Measurements from ENCODE around the gene TSPAN33.
"Not testable (repeated sequence)": the region's sequence is repeated elsewhere in the genome, so short reads cannot be mapped to it uniquely, and the experiment has no call there.

Gene TSPAN33

GRCh38 chr7:129210989-129211312, 66.4 kb downstream of the TSPAN33 start:
- DNase-seq (ENCODE audit: insufficient read length, low spot score), result no peak
- TF ChIP-seq POLR2AphosphoS5 (IDR thresholded peaks at IDR 0.05; ENCODE audit: low read depth, low read length), result no peak
- TF ChIP-seq POU2F2 (IDR thresholded peaks at IDR 0.05; ENCODE audit: low read depth, low read length), result no peak
- TF ChIP-seq SPI1 (IDR thresholded peaks at IDR 0.05; ENCODE audit: low read depth, low read length), result no peak
- FAIRE-seq, result no peak

DNA sequence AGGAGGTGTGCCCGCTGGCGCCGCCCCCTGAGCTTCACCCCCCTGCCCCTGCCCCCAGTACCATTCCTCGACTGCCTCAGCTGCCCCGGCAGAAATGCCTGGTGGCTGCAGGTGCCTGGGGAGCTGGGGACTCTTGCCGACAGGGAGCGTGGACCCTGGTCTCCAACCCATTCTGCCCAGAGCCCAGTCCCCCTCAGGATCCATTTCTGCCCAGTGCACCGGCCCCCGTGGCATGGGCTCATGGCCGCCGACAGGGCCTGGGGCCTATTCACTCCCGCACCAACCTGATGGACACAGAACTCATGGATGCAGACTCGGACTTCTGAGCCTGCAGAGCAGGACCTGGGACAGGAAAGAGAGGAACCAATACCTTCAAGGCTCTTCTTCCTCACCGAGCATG, 67.6 kb downstream of the TSPAN33 start:
- DNase-seq (ENCODE audit: insufficient read length, low spot score), result no peak
- no peak for TF ChIP-seq PAX5 (IDR thresholded peaks at IDR 0.05; ENCODE audit: insufficient read depth, low read length, severe bottlenecking)
- TF ChIP-seq POLR2A (IDR thresholded peaks at IDR 0.05; ENCODE audit: low read depth, low read length), result no peak
- TF ChIP-seq SPI1 (IDR thresholded peaks at IDR 0.05; ENCODE audit: low read depth, low read length), result no peak
- no peak for TF ChIP-seq POLR2AphosphoS5 (IDR thresholded peaks at IDR 0.05; ENCODE audit: low read depth, low read length)
- TF ChIP-seq TAF1 (IDR thresholded peaks at IDR 0.05; ENCODE audit: low read depth, low read length), result no peak
- no peak for TF ChIP-seq POU2F2 (IDR thresholded peaks at IDR 0.05; ENCODE audit: low read depth, low read length)
- FAIRE-seq, result no peak

- no peak for TF ChIP-seq POU2F2 (IDR thresholded peaks at IDR 0.05; ENCODE audit: low read depth, low read length)
- no peak for TF ChIP-seq TAF1 (IDR thresholded peaks at IDR 0.05; ENCODE audit: low read depth, low read length)
- no peak for TF ChIP-seq SPI1 (IDR thresholded peaks at IDR 0.05; ENCODE audit: low read depth, low read length)
- no peak for TF ChIP-seq PAX5 (IDR thresholded peaks at IDR 0.05; ENCODE audit: insufficient read depth, low read length, severe bottlenecking)
- no peak for TF ChIP-seq POLR2A (IDR thresholded peaks at IDR 0.05; ENCODE audit: low read depth, low read length)
- no peak for TF ChIP-seq POLR2AphosphoS5 (IDR thresholded peaks at IDR 0.05; ENCODE audit: low read depth, low read length)
These were observed 68.1 kb downstream of the TSPAN33 start for GRCh38 chr7:129212596-129212995.

GRCh38 chr7:129213828-129214227, 69.3 kb downstream of the TSPAN33 start:
- TF ChIP-seq POU2F2 (IDR thresholded peaks at IDR 0.05; ENCODE audit: low read depth, low read length) (no peak), SPI1 (IDR thresholded peaks at IDR 0.05; ENCODE audit: low read depth, low read length) (no peak), PAX5 (IDR thresholded peaks at IDR 0.05; ENCODE audit: insufficient read depth, low read length, severe bottlenecking) (no peak), POLR2AphosphoS5 (IDR thresholded peaks at IDR 0.05; ENCODE audit: low read depth, low read length) (no peak), POLR2A (IDR thresholded peaks at IDR 0.05; ENCODE audit: low read depth, low read length) (no peak), TAF1 (IDR thresholded peaks at IDR 0.05; ENCODE audit: low read depth, low read length) (no peak)
- peak; percentile 56 for FAIRE-seq
- DNase-seq (ENCODE audit: insufficient read length, low spot score), result no peak

More at GRCh38 chr7:129212596-129212995, 68.1 kb downstream of the TSPAN33 start:
- no peak for DNase-seq (ENCODE audit: insufficient read length, low spot score)
- FAIRE-seq, result no peak

GRCh38 chr7:129215691-129216090, 71.2 kb downstream of the TSPAN33 start:
- not testable (repeated sequence) for FAIRE-seq; DNase-seq (ENCODE audit: insufficient read length, low spot score)

- DNase-seq (ENCODE audit: insufficient read length, low spot score); FAIRE-seq: not testable (repeated sequence)
These were observed 71.7 kb downstream of the TSPAN33 start for GRCh38 chr7:129216101-129216715.

DNA sequence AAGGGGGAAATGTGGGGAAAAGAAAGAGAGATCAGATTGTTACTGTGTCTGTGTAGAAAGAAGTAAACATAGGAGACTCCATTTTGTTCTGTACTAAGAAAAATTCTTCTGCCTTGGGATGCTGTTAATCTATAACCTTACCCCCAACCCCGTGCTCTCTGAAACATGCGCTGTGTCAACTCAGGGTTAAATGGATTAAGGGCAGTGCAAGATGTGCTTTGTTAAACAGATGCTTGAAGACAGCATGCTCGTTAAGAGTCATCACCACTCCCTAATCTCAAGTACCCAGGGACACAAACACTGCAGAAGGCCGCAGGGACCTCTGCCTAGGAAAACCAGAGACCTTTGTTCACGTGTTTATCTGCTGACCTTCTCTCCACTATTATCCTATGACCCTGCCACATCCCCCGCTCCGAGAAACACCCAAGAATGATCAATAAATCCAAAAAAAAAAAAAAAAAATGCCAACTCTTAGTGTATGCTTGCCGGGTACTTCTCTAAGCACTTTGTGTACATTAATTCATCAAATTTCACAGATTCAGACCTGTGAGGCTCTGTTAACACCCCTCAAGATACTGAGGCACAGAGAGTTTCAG, 72.4 kb downstream of the TSPAN33 start:
- DNase-seq (ENCODE audit: insufficient read length, low spot score); FAIRE-seq: not testable (repeated sequence)

- no peak for TF ChIP-seq POLR2AphosphoS5 (IDR thresholded peaks at IDR 0.05; ENCODE audit: low read depth, low read length)
- TF ChIP-seq SPI1 (IDR thresholded peaks at IDR 0.05; ENCODE audit: low read depth, low read length), result no peak
- no peak for TF ChIP-seq POU2F2 (IDR thresholded peaks at IDR 0.05; ENCODE audit: low read depth, low read length)
- TF ChIP-seq PAX5 (IDR thresholded peaks at IDR 0.05; ENCODE audit: insufficient read depth, low read length, severe bottlenecking), result no peak
- no peak for TF ChIP-seq TAF1 (IDR thresholded peaks at IDR 0.05; ENCODE audit: low read depth, low read length)
- TF ChIP-seq POLR2A (IDR thresholded peaks at IDR 0.05; ENCODE audit: low read depth, low read length), result no peak
- FAIRE-seq (peak; percentile 89), DNase-seq (ENCODE audit: insufficient read length, low spot score) (no peak)
These were observed 74.1 kb downstream of the TSPAN33 start for GRCh38 chr7:129218514-129219062.

- FAIRE-seq, result not testable (repeated sequence)
These were observed 74.7 kb downstream of the TSPAN33 start for GRCh38 chr7:129219166-129219565.

More at GRCh38 chr7:129219166-129219565, 74.7 kb downstream of the TSPAN33 start:
- DNase-seq (ENCODE audit: insufficient read length, low spot score), result not testable (repeated sequence)

Measured in GM12891 (cell line).